AG10803 (cell line): ENCODE data around the gene APOO.

Experiments
- DNase-seq: peaks from one replicate; pipeline ENCODE4 v3.0.0; 2010; ENCODE audit warnings: low read depth
- H3K4me3 ChIP-seq: 2 replicates; pipeline ENCODE4 v1.5.1; 2011; ENCODE audit warnings: mild to moderate bottlenecking, low read length, control low read depth
- TF ChIP-seq, protein P1 (sequence below): conservative IDR thresholded peaks from 2 replicates; pipeline ENCODE4 v1.5.1; 2011; ENCODE audit warnings: mild to moderate bottlenecking, low read length, control low read depth, inconsistent platforms

APOO gene

DNA sequence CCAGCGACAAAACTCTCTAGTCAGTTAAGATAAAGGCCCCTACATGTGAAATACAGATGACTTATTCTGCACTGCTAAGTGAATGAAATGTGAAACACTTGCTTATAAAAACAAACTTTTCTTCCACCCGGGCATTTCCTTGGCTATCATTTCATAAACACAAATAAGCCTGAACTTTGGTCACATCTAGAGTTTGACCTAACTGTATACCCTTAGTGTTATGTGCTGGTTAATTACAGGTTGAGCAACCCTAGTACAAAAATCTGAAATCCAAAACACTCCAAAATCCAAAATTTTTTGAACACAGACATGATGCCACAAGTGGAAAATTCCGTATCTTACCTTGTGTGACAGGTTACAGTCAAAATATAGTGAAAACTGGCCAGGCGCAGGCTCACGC, 78.9 kb downstream of the APOO start:
- TF ChIP-seq, protein P1, sequence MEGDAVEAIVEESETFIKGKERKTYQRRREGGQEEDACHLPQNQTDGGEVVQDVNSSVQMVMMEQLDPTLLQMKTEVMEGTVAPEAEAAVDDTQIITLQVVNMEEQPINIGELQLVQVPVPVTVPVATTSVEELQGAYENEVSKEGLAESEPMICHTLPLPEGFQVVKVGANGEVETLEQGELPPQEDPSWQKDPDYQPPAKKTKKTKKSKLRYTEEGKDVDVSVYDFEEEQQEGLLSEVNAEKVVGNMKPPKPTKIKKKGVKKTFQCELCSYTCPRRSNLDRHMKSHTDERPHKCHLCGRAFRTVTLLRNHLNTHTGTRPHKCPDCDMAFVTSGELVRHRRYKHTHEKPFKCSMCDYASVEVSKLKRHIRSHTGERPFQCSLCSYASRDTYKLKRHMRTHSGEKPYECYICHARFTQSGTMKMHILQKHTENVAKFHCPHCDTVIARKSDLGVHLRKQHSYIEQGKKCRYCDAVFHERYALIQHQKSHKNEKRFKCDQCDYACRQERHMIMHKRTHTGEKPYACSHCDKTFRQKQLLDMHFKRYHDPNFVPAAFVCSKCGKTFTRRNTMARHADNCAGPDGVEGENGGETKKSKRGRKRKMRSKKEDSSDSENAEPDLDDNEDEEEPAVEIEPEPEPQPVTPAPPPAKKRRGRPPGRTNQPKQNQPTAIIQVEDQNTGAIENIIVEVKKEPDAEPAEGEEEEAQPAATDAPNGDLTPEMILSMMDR = no peak
- H3K4me3 ChIP-seq = no peak overlapping the region
- DNase-seq = no peak

DNA sequence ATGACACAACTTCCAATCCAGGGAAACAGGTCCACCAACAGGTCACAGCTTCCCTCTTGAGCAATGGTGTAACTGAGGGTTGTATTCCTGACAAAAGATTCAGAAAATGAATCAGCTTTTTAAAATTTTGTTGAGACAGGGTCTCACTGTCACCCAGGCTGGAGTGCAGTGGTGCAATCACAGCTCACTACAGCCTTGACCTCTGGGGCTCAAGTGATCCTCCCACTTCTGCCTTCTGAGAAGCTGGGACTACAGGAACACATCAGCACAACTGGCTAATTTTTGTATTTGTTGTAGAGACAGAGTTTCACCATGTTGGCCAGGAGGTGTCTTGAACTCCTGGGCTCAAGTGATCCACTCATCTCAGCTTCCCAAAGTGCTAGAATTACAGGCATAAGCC, 81.1 kb downstream of the APOO start:
- DNase-seq = no peak
- TF ChIP-seq, protein P1 = no peak
- H3K4me3 ChIP-seq = no peak overlapping the region

DNA sequence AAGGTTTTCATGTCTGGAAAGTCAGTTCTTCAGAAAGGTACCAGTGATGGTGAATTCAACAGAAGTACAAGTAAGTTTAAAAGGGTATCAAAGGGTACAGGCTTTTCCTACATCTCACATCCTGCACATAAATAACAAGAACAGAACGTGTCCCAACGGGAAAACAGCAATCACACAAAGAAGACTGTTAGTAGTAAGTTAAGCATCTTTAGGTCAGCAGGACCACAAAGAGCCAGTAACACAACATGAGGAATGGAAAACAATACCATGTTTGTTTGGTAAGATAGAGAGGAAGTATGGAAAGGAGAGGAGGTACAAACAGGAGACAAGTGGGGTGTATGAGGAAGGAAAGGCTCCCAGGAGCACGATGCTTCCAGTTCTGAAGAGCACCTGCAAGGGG, 81.5 kb downstream of the APOO start:
- TF ChIP-seq, protein P1 = no peak
- DNase-seq = no peak
- no peak overlapping the region for H3K4me3 ChIP-seq

DNA sequence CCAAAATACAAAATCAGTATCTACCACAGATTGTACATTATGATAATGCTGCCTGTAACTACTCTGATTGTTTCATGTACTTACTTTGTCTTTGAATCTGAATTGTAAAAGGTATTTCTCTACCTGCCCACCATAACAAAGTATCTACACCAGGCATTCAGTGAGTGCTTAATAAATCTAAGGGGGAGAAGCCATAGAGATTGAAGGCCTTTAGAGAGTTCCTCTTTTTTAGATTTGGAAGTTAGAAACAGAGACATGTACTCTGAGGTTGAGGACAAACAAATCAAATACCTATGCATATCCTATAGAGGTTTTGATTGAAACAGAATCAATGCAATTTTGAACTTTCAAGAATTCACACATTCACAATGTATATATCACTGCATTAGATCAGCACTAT, 82.1 kb downstream of the APOO start:
- H3K4me3 ChIP-seq = no peak overlapping the region
- DNase-seq = no peak
- TF ChIP-seq, protein P1 = no peak

DNA sequence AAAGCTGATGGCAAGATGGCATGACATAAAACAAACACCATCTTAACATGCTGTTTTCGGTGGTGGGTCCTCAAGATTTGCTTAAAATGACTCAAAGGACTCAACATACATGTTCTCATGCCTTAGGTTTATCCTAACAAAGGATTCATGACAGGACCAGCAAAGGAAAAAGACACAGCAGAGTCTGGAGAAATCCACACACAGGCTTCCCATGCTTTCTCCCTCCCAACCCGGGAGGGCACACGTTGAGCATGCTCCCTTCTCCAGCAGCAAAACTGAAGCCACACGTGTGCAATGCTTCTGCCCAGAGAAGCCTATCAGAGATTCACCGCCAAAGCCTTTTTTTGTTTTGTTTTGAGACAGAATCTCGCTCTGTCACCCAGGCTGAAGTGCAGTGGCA, 84.9 kb downstream of the APOO start:
- TF ChIP-seq, protein P1 = no peak
- H3K4me3 ChIP-seq = no peak overlapping the region
- DNase-seq = no peak

DNA sequence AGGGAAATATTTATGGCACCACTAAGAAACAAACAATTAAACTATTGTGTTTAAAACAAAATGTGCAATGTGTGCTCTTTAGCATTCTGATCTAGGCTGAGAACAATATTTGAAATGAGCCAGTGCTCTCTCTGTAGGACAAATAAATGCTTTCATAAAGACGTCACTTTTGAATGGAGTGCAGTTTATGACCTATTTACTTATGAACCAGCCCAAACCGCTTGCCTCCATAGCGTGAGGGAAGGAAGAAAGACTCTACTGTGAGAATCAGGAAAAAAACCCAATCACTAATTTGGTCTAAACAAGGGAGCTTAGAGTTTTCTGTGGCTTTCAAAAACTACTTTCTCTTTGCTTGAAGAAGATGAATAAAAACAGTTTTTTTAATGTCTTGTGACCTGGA, 85.3 kb downstream of the APOO start:
- DNase-seq = peak; percentile 34
- TF ChIP-seq, protein P1 = no peak
- no peak overlapping the region for H3K4me3 ChIP-seq

DNA sequence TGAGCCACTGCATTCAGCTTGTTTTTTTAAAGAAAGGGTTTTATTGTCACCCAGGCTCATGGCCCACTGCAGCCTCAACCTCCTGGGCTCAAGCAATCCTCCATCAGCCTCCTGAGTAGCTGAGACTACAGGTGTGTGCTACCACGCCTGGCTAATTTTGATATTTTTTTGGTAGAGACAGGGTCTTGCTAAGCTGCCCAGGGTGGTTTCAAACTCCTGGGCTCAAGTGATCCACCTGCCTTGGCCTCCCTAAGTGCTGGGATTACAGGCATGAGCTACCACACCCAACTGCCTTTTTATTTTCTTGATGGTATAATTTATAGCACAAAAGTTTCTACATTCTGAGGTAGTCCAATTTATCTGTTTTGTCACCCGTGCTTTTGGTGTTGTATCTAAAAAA, 85.9 kb downstream of the APOO start:
- TF ChIP-seq, protein P1 = no peak
- H3K4me3 ChIP-seq = no peak overlapping the region
- no peak for DNase-seq
